ENCODE data around the gene IQGAP2.
"Not testable (repeated sequence)": the region's sequence is repeated elsewhere in the genome, so short reads cannot be mapped to it uniquely, and the experiment has no call there.

IQGAP2 gene

DNA sequence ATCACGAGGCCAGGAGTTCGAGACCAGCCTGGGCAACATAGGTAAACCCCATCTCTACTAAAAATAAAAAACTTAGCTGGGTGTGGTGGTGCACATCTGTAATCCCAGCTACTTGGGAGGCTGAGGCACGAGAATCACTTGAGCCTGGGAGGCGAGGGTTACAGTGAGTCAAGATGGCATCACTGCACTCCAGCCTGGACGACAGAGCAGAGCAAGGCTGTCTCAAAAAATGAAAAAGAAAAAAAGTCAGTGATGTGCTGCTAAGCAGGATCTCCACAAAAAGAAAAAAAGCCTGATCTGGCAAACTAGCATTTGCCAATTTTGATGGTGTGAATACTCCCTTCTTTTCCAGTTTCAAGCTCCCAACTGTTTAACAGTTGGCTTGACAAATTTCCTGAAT, 334.8 kb downstream of the IQGAP2 start:
- no peak for DNase-seq (ENCODE audit: low read depth in 1 of 2, low spot score in 1 of 2)

DNA sequence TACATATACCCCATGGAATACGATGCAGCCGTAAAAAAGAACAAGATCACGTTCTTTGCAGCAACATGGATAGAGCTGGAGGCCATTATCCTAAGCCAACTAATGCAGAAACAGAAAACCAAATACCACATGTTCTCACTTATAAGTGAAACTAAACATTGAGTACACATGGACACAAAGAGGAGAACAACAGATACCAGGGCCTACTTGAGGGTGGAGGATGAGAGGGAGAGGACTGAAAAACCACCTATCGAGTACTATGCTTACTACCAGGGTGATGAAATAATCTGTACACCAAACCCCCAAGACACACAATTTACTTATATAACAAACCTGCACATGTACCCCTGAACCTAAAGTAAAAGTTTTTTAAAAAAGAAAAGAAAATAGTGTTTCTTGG, 338.4 kb downstream of the IQGAP2 start:
- DNase-seq (ENCODE audit: low read depth in 1 of 2, low spot score in 1 of 2): not testable (repeated sequence)

DNA sequence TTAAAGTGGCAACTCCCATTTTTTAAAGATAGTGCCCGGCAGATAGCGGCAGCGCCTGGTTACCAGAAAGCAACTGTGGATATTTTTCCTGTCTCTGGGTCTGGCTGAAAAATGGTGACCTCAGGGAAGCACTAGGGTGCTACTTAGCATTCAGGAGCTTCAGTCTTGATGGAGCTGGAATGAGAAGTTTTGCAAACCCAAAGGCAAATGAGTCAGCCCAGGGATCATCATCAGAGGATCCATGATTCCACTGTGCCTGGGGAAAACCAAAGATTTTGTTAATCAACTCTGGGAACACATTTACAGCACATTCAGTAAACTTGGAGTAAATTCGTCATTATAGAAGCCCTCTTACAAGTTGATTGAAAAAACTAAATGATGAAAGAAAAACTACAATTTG, 339.5 kb downstream of the IQGAP2 start:
- no peak for DNase-seq (ENCODE audit: low read depth in 1 of 2, low spot score in 1 of 2)

DNA sequence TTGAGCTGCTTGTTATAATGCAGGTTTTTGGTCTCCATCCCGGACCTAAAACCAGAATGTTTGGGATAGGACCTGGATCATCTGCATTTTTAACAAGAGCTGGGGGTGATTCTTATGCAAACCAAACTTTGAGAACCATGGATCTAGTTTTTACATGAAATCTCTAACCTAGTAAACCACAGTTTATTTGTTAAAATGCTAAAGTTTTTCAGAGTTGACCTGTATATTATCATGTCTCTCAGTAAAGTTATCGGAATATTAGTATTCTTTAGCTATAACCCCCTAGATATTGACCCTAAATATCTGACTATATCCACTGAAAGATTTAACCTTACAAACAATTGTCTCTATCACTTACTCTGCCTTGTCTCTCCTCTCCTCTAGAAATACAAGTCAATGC, 341.5 kb downstream of the IQGAP2 start:
- no peak for DNase-seq (ENCODE audit: low read depth in 1 of 2, low spot score in 1 of 2)

DNA sequence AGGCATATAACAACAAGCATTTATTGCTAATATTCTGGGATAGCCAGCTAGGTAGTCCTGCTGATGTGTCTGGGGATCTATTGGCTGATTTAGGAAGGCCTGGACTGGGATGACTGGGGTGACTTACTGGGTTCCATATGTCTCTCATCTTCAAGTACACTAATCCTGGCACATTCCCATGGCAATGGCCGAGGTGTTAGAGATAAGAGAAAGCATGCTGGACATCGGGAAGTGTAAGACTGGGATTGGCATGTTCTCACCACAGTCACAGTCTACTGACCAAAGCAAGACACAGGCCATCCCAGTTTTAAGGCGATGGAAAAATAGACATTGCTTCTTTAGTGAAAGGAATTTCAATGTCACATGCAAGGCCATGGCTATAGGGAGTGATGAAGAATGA, 342.6 kb downstream of the IQGAP2 start:
- no peak for DNase-seq (ENCODE audit: low read depth in 1 of 2, low spot score in 1 of 2)

DNA sequence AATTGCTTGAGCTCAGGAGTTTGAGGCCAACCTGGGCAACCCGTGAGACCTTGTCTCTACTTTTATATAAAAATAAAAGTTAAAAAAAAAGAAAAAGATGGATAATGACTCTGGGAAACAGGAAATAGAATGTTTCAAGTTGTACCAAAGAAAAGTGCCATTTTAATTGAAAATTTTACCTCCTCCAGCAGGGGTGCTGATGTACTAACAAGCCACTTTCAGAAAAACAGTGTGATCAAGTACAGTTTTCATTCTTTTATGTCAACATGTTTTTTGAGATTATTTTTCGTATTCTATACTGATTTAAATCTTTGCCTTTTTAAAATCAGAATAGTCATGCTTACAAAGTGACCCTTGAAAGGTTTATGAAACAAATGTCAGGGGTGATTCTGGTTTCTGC, 343.6 kb downstream of the IQGAP2 start:
- DNase-seq (ENCODE audit: low read depth in 1 of 2, low spot score in 1 of 2): no peak

DNA sequence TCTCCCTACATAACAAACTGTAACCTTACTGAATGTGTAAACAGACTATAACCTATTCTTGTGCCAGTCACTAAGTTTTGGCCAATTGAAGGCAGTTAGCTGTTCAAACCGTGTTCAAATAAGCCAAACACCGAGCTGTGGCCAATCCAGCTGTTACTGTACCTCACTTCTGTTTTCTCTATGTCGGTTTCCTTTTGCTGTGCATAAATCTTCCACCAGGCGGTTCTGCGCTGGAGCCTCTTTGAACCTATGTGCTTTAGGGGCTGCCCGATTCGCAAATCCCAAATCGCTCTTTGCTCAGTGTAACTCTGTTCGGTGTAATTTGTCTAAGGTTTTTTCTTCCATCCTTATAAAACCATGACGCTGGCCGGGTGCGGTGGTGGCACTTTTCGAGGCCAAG, 344.6 kb downstream of the IQGAP2 start:
- DNase-seq (ENCODE audit: low read depth in 1 of 2, low spot score in 1 of 2): no peak

DNA sequence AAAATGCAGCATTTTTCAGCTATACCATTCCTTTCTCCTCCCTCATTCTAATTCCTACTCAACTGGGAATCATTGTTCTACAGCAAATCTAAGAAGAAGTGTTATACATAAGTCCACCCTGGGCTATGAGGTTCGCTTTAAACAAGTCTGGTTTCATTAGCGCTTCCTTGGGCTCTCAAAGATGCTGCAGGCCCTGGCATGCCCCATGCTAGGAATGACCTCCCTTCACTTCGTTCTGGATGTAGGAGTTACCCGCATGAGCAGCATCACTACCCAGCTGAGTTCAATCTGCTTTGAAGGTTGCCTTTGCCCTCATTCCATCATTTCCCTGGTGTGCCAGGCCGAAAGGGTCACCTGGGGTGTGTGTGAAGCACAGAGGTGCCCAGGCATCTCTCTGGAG, 348.2 kb downstream of the IQGAP2 start:
- DNase-seq (ENCODE audit: low read depth in 1 of 2, low spot score in 1 of 2): no peak

DNA sequence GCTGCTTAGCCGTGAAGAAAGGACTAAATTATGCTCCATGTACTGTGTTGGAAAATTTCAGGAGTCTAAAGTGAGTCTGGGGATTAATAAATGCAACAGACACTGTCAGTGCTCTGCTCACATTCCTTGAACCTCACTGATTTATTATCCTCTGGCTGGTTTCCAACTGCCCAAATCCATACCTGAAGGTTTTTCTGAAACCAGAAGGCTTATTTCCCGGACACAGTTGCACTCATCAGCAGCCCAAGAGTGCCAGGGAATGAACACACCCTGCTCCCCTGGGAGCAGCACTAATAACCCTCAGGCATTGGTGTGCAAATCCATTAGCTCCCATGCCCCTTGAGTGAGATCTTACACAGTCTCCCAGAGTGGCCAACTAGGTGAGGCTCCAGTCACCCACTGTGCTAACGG, 351.6 kb downstream of the IQGAP2 start:
- no peak for DNase-seq (ENCODE audit: low read depth in 1 of 2, low spot score in 1 of 2)

DNA sequence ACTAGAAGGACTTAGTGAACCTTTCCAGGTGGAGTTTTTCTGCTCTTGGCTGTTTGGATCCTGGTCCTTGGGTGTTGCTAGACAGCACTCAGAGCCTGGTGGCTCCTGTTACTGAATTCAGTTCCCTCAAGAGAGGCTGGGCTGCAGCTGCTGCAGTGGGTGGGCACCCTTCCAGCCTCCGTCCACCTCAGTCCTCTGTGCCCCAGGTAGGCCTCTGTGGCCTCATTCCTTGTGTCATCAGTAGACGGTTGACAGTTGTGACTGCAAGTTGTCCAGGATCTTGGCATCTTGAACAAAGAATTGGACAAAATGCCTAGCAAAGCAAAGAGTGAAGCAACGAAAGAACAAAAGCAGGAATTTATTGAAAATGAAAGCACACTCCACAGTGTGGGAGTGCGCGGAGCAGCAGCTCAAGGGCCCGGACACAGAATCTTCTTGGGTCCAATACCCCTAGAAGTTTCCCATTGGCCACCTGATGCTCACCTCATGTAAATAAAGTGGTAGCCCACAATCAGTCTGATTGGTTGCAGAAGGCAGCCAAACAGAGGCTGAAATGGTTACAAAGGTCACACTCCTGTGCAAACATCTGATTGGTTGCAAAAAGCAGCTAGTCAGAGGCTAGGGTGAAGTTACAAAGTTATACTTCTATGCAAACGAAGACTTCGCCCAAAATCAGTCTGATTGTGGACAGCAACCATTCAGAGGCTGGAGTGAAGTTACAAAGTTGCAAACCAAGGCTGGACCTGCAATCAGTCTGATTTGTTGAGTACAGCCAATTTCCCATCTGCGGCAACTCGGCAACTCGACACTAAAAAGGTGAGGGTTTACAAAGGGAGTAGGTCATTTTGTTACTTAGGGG, 352.9 kb downstream of the IQGAP2 start:
- DNase-seq (ENCODE audit: low read depth in 1 of 2, low spot score in 1 of 2): no peak

DNA sequence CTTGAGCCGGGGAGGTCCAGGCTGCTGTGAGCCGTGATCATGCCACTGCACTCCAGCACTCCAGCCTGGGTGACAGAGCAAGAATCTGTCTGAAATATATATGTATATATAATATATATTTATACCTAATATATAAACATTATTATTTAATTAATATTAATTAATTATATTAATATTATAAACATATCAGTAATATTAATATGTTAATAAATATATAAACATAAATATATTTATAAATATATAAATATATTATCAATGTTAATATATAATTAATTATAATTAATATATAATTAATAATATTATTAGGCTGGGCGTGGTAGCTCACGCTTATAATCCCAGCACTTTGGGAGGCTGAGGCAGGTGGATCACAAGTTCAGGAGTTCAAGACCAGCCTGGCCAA, 354.0 kb downstream of the IQGAP2 start:
- no peak for DNase-seq (ENCODE audit: low read depth in 1 of 2, low spot score in 1 of 2)
